CD4-positive, alpha-beta T cell treated with Interleukin-6 at 100 ng/mL for 8 hours (primary cell): Measurements from ENCODE around the gene DNAJC5.

Experiments
- DNase-seq: peaks from one replicate; pipeline ENCODE4 v3.0.0-alpha.2; 2020; ENCODE audit warnings: mixed read lengths, low spot score

DNAJC5 gene

DNA sequence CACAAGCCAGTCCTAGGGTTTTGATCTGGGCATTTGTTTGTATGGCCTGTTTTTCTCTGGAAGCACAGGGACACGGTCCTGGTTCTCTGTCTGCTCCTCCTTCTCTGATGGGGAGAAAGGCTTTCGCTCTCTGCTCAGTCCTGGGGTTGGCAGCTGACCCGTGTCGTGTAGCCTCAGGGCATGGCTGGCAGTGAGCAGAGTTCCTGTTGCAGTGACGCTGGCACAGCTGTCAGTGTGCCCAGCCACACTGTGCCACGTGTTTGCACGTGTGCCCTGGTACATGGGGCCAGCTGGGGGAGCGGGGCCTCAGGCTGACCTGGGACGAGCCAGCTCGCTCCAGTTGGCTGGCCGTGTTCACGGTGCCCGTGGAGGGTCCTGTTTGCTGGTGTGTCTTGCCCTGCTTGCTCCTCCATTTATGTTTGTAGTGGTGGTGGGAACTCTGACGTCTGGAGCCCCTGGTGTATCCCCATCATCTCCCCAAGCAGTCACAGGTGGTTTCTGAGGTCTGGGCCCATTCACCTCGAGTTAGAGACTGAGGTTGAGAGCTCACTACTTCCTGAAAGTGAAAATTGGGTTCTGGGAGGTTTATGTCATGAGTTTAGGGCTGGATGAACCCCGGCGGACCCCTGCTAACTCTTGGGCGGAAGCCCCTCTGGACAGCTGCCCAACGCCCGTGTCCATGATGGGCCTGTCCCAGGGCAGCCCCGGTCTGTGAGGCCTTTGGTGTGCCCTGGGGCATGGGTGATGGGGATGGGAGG lies 10.2 kb upstream of the DNAJC5 start:
- no peak for DNase-seq

DNA sequence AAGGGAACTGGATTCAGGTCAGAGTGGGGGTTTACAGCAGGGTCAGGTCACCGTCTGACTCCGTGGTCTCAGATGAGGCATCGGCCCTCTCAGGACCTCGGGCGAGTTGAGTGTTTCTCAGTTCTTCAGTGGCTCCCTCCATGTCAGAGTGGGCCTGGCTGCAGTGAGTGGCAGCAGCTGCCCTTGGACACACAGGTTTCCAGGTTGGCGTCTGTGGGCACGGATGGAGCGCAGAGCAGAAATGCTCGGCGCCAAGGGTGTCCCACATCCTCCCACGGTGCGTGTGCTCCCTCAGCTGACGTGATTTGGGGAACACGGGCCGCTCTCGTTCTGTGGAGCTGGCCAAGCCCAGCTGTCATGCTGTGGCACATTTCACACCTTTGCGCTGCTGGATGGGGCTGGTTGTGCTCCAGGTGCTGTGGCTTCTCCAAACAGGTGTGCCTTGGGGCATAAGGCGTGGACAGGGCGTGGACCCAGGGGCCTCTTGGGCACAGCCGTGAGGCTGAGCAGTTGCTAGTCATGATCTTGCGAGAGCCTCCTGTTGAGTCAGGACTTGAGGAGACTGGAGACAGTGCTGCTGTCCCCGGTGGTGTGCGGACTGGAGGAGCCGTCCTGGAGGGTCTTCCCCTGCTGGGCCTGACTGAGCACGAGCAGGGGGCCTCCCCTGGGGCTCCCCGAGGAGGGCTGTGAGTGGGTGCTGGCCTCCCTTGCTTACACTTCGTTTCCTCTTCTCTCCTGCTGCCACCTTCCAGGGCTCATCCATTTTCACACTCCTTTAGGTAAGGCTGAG lies 9.5 kb upstream of the DNAJC5 start:
- no peak for DNase-seq

DNA sequence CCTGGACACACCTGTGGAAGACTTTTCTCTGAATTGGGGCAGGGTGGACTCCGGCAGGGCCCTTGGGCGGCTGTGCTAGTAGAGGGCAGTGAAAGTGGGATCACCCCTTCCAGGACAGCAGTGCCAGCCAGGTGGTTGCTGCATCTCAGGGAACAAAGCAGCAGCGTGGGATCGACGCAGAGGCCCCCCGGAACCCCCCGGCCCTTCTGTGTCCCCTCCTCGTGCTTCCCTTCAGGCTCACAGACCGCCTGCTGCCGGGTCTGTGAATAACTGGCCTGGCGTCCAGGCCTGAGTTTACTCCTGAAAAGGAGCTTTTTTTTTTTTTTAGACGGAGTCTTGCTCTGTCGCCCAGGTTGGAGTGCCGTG lies 8.9 kb upstream of the DNAJC5 start:
- no peak for DNase-seq

DNA sequence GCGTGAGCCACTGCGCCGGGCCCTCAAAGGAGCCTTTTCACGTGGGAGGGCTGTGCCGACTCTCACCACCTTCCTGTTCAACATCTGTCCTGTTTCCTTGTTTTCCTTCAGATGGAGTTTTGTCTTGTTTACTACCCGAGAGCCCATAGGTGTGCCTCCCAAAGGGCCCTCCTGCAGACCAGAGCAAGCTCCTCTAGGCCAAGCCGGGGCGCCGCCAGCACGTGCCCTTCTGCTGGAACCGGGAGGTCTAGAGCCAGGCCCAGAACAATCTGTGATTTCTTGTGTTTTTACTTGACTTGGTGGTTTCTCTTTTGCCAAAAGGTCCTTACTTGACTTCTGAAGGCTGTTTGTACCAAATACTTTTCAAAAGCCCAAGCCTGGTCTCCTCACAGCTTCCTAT lies 8.0 kb upstream of the DNAJC5 start:
- DNase-seq: no peak

DNA sequence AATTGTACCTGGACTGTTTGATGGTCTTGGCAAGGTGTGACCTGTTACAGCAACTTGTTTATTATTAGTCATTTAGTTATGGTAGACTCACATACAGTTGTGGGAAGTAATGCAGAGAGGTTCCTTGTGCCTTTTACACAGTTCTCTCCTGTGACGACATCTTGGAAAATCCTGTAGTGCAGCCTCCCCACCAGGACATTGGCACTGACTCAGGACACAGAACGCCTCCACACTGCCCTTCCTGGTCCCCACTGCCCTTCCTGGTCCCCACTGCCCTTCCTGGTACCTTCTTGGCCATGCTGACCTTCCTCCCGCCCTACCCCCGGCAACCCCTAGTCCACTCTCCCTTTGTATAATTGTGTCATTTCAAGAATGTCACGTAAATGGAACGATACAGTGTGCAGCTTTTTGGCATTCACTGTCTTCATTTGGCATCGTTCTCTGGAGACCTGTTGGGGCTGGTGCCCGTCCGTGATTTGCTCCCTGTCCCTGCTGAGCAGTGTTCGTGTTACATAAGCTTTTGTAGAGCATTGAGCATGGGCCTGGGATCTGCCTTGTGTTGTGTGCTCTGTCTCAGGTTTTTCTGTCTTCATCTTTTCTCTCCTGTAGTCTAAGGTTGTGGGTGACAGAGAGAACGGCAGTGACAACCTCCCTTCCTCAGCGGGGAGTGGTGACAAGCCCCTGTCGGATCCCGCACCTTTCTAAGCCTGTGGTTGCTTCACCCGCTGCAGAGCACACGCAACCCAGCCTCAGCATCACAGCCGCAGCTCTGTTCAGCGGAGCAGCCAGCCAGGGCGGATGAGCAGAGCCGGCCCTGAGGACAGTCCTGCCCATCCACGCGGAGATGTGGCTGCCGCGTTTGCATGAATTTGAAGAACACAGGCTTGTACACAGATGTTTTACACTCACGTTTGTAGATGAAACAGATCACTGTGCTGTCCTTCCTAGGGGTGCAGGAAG lies 5.4 kb upstream of the DNAJC5 start:
- DNase-seq: no peak

DNA sequence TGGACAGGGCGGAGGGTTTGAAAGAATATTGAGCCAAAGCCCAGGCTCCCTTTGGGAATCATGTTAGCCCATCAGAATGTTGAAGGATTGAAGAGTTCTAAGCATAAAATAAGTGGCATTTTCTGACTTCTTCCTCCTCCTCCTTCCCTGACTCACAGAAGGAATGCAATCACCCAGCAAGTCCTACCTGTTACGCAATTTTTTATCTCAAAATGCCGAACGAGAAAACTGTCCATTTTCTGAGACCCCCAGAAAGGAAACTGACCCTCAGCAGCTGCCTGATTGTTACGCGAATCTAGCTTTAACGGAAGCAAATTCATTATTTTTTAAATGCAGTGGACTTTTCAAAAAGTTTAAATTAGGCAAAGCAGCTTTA lies 4.7 kb upstream of the DNAJC5 start:
- no peak for DNase-seq

DNA sequence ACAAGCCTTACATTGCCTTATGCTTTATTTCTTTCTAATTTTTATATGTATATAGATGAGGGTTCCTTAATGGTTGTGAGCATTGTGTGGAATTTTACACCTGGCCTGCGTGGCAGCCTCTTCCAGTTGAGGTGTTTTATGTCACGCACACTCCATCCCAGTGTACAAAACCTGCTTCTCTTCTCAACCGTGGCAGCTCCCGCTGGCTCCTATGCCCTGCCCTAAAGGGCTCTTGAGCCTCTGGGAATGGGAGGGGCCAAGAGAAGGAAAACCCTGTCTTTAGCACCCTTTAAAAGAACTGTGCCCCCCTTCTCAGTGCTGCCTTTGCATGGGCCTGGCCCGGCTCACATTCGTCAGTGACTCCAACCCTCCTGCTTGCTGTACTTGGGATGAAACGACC lies 4.3 kb upstream of the DNAJC5 start:
- no peak for DNase-seq

DNA sequence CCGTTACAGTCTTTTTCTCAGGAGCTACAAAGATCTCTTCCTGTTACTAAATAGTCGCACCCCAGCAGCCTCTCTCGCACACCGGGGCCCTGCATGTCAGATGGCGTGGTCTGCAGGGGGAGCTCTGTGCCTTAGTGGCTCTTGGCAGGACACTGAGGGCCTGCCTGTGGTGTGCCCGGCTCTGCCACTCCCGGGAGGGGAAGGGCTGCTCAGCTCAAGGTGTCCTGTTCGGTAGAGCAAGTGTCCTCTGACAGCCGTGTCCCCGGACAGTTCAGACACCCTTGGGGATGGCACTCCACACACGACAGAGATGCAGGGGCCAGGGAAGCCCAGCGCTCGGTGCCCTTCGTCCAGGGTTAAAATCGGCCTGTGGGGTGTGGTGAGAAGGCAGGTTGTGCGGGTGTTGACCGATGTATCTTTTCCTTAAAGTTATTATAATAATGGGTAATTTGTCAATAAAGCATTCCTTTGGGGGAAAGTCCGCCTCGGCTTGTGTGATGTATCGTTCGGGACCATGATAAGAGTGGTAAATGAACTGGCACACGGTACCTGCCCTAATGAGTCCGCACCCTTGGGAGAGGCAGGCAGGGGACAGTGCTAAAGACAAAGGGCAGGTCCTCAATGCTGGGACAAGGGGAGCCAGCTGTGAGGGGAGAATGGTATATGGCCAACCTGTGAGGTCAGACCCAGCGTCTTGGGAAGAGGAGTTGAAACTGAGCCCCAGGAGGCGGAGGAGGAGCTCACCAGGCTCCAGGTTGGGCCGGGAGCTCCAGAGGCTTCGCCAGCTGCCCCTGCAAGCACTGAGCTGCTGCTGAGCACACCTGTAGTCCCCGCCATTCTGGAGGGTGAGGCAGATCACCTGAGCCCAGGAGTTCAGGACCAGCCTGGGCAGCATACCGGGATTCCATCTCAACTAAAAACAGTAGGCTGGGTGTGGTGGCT lies 3.6 kb upstream of the DNAJC5 start:
- no peak for DNase-seq

DNA sequence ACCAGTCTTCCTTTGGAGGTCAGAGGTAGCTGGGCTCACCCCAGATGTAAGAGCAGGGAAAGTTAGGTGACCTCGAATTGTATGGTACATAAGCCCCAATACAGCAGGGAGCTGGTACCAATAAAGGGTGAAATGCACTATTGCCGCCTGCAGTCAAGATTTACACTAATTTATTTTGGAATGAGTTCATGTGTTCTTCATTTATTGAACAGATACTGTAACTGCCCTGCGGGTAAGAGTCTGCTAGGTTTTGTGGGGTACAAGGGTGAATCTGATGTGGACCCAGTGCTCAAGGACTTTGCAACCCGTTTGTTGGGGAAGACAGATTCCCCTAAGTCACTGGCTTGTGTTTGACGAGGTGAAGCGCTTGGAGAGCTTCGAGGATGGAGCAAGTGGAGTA lies 2.5 kb upstream of the DNAJC5 start:
- no peak for DNase-seq

DNA sequence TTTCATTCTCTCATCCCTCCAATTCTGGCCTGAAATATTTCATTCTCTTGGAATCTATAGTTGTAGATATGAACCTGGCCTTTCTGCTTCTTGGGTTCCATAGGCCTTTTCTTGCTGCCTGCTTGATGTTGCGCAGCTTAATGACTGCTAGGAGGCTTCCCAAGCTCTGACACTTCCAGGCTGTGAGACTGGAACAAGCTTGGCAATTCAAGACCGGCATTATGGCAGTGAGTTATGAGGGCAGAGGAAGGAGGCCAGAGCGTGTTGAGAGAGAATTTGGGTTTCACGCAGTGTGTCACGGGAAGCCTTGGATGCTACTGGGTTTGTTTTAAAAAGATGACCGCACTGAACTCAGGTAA lies 948 bp upstream of the DNAJC5 start:
- DNase-seq: no peak

DNA sequence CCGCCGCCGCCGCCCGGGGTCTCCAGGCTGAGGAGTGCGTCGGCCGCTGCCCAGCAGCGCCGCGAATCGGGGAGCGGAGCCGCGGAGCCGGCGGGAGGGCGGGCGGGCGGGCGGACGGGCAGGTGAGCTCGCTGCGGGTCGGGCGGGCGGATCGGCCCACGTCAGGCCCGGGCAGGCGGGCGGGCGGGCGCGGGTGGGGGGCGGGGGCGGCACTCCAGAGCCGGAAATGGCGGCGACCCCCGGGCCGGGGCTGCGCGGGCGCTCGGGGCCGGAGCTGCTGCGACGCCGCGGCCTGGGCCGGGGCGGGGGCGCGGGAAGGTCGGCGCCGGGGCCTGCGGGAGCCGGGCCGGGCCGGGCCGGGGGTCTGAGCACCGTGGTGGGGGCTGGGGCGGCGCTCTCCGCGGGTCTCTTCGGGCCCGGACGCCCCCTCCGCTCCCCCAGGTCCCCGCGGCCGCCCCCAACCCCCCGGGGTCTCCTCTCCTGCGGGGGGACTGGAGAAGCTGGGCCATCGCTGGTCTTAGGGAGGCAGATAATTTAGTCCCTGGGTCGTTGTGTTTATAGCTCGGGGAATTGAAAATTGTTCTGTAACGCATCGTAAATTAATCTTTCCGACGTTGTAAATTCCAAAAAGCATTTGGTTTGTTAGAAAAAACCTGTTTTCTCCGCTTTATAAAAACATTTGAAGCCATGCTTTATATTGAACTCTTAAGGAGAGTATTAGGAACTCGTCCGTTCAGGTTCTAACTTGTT lies 451 bp downstream of the DNAJC5 start:
- no peak for DNase-seq

DNA sequence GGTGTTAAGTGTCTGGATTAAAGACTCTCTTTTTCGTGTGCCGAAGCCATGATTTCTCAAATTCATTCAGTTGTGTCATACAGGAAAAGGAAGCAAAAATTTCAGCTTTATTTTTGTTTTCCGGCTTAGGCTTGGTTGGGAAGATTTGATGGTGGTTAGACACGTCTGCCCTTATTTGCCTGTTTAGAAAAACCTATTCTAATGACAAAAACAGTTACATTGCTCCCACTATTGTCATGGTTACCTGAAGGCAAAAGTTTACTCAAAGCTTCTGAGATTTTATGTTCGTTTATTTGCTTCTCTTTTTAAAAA lies 982 bp downstream of the DNAJC5 start:
- DNase-seq: no peak

DNA sequence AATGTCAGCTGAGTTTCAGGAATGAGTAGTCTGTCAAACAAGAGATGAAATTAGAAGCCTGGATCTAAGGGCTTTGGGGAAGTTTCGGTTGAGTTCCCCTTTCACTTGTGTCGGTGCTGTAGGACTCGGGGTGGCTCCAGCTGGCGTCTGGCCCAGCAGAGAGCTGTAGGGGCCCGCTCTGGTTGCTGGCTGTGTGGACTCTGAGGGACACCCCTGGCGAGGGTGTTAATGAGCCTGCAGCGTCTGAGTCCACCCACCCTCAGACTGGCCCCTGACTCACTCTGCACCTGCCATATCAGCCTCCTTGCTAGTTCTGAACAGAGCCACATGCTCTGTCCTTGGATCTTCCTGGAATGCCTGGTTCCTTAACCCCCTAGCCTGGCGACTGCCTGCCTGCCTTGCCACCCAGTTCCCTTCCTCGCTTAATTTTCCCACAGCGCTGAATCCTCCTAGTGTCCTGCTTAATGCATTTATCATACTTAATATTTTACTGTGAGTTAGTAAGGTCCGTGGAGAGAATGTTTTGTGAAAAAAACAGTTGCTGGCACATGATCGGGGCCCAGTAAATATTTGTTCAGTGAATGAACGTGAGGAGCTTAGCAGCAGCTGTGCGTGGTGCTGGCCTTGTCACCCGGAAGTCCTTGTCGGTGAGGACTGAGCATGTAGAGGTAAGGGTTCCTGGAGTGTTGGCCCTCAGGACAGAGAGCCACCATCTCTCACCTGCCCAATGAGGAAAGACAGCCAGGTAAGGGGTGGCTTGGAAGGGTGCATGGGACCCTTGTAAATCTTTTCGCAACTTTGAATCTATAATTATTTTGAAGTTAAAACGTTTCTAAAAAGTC lies 1.6 kb downstream of the DNAJC5 start:
- no peak for DNase-seq

DNA sequence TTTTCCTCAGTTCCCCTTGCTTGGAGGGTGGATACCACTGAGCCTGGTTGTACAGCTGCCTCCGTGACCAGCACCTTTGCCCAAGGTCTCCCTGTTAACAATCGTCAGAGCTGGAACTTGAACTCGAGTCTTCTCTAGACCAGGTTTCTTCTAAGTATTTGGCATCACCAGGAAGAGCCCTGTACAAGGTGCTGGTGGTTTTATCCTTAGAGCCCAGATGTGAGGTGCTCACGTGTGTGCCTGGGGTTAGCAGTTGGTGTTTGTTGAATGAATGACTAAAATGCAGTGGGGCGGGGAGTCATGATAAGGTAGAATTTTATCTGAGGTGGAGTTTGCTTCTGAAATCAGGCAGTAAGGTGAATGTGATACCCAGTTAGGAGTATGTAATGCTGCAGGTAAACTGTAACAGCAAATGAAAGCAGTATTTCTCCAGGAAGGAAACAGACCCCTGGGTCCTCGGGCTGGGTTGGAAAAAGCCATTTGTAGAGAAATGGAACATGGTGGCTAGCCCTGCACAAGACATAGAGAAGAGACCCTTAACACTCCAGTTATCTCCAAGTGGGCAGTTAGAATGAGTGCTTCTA lies 3.1 kb downstream of the DNAJC5 start:
- DNase-seq: no peak

DNA sequence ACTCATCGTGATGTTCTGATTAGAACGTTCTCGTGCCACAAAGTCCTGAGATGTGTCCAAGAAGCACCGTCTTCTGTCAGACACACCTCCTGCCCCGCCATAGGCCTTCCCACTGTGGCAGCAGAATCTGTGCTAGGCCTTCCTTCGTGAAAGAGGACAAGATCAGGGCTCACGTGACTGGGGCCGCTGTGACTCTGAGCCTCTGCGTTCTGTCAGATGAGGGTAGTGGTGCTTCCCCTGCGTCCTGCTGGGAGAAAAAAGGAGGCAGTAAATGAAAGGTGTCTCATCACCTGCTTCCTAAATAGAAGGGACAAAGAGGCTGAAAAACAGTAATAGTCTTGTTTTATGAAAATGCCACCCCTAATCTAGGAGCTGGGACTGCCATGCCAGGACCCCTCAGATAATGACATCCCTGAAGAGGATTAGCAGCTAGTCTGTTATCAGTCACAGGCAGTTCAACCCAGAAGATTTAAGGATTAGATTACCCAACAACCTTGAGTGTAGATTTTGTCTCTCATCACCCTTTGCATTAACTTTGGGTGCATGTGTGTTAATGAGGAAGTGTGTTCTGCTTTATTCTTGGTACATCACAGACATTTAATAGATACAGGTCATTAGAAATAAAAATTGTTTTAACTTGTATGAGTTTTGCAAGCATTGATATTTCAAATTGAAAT lies 4.1 kb downstream of the DNAJC5 start:
- DNase-seq: no peak

DNA sequence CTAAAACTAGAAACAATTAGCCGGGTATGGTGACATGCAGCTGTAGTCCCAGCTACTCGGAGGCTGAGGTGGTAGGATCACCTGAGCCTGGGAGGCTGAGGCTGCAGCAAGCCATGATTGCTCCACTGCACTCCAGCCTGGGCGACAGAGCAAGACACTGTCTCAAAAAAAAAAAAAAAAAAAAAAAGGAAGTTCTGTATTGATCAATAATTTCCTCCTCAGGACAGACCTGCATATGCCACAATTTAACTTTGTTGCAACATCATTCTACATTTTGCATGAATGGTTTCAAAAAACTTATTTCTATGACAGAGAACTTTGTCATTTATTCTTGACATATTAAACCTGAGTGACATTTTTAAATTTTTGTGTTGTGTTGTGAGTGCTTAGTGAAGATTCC lies 5.5 kb downstream of the DNAJC5 start:
- DNase-seq: no peak

DNA sequence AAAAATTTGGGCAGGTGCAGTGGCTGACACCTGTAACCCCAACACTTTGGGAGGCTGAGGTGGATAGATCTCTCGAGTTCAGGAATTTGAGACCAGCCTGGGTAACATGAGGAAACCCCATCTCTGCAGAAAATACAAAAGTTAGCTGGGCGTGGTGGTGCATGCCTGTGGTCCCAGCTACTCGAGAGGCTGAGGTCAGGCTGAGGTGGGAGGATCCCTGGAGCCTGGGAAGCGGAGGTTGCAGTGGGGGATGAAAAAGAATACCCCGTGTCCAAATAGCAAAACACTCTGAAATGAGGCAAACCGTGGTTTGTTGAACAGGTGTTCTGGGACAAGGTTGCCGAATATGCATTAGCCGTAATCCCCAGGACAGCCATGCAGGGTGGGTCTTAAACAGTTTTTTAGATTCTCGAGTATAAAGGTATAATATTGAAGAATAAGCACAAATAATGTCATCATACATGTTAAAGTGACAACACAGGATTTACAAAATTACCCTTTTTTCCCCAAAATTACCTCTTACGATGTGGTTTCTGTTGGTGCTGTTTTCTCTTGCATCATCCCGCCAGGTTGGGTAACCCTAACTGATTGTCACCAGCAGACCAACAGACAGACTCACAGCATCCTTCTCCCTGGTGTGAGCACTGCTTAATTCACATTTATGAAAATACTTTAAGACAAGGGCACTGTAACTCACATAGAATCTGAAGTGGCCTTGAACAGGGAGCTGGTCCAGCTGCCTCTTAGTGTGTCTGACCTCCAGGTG lies 9.1 kb downstream of the DNAJC5 start:
- no peak for DNase-seq

DNA sequence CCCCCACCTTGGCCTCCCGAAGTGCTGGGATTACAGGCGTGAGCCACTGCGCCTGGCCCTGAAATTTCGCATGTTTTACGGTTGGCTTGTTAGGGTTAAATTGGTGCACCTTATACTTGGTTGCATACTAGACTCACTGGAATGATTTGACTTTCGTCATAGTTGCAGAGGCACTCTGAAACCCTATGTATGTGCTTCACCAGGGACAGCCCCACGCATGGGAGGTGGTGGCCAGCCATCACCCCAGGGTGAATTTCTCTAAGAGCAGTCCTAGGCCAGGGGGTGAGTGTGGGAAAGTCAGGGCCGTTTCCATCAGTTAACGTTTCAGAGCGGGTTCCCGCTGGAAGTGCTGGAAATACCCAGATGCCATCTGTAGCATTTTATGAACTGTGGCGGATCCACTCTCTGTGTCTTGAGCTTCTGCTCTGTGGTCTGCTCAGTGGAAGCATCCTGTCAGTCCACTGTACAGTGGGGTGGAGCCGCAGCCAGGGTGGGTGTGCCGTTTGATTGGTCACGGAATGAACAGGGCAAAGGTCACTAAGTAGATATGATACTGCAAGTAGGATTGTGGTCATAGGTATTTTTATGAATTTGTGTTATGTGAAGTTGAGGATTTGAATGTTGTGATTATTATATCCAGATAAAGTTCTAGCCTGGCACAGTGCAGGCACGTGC lies 13.2 kb downstream of the DNAJC5 start:
- no peak for DNase-seq
